HepG2 (cell line): Measurements from ENCODE around the gene SHISA4. TPM values are rescaled to one million over a fixed set of nuclear protein-coding genes. Genes with fewer than 3 reads are reported as not detected.

Source experiments
- FOXK1 ChIP-seq: sonication (generic); formaldehyde crosslinking; IDR thresholded peaks from 2 replicates; pipeline ENCODE4 v1.4.0; 2020; ENCODE audit warnings: low read depth, missing genetic modification reagents, borderline replicate concordance
- GFI1 ChIP-seq: sonication (generic); formaldehyde crosslinking; IDR thresholded peaks from 2 replicates; pipeline ENCODE4 v1.5.0; 2020; ENCODE audit warnings: missing genetic modification reagents, mild to moderate bottlenecking, borderline replicate concordance
- HNF4A ChIP-seq: sonication (generic); formaldehyde crosslinking; IDR thresholded peaks from 2 replicates; pipeline ENCODE4 v1.4.0; 2020; ENCODE audit warnings: missing genetic modification reagents
- KLF15 ChIP-seq: sonication (generic); formaldehyde crosslinking; IDR thresholded peaks from 2 replicates; pipeline ENCODE4 v1.8.1; 2023; ENCODE audit warnings: borderline replicate concordance, mild to moderate bottlenecking, inconsistent platforms, missing genetic modification reagents, mixed read lengths
- MEIS2 ChIP-seq: sonication (generic); formaldehyde crosslinking; IDR thresholded peaks from 2 replicates; pipeline ENCODE4 v1.9.0; 2021; ENCODE audit warnings: mild to moderate bottlenecking, missing genetic modification reagents
- ONECUT2 ChIP-seq: sonication (generic); formaldehyde crosslinking; IDR thresholded peaks from 2 replicates; pipeline ENCODE4 v1.4.0; 2020; ENCODE audit warnings: missing genetic modification reagents
- PAXIP1 ChIP-seq: sonication (generic); formaldehyde crosslinking; conservative IDR thresholded peaks from 2 replicates; pipeline ENCODE4 v1.4.0; 2020; ENCODE audit warnings: mild to moderate bottlenecking, missing genetic modification reagents, moderate library complexity
- POLR2AphosphoS5 ChIP-seq: IDR thresholded peaks from 2 replicates; pipeline ENCODE4 v1.6.1; 2012; ENCODE audit warnings: low read depth, low read length
- SOX6 ChIP-seq, 2 experiments: fragments of 450-650 bp in 1 of 2; sonication (generic) in 1 of 2; formaldehyde crosslinking in 1 of 2; IDR thresholded peaks; 2 replicates each; pipeline versions ENCODE4 v1.4.0 to v1.6.1; 2017 to 2020; ENCODE audit warnings: antibody characterized with exemption in 1 of 2, mild to moderate bottlenecking in 1 of 2, missing genetic modification reagents in 1 of 2
- TGIF2 ChIP-seq: IDR thresholded peaks from 2 replicates; pipeline ENCODE4 v1.6.1; 2016; ENCODE audit warnings: control low read depth, missing compliant biosample characterization
- ZBTB38 ChIP-seq: sonication (generic); formaldehyde crosslinking; IDR thresholded peaks from 2 replicates; pipeline ENCODE4 v1.5.1; 2020; ENCODE audit warnings: mild to moderate bottlenecking, missing genetic modification reagents
- ZNF230 ChIP-seq: sonication (generic); formaldehyde crosslinking; IDR thresholded peaks from 2 replicates; pipeline ENCODE4 v1.4.0; 2020; ENCODE audit warnings: mild to moderate bottlenecking, missing genetic modification reagents
- ZNF3 ChIP-seq: IDR thresholded peaks from 2 replicates; pipeline ENCODE4 v1.7.0; 2017; ENCODE audit warnings: inconsistent platforms
- ZNF451 ChIP-seq: sonication (generic); formaldehyde crosslinking; IDR thresholded peaks from 2 replicates; pipeline ENCODE4 v1.5.0; 2020; ENCODE audit warnings: mild to moderate bottlenecking, missing genetic modification reagents
- ZNF496 ChIP-seq: sonication (generic); formaldehyde crosslinking; IDR thresholded peaks from 2 replicates; pipeline ENCODE4 v1.8.1; 2023; ENCODE audit warnings: mild to moderate bottlenecking, moderate library complexity, missing genetic modification reagents; ENCODE audit not compliant: insufficient replicate concordance
- polyA plus RNA-seq, 8 experiments: library from polyadenylated mRNA; depleted of rRNA in 3 of 8; stranded (reverse) in 7 of 8; unstranded in 1 of 8; fragments of >200 nt; fragmentation: Illumina TruSeq in 4 of 8; extraction: Trizol in 4 of 8; gene quantifications; 2 replicates each; pipeline versions ENCODE4 v1.2.1 to v1.2.3, GENCODE V29; 2011 to 2016; ENCODE audit warnings: low read depth in 4 of 8, missing spikeins in 1 of 8, mixed read lengths in 1 of 8; ENCODE audit not compliant: insufficient read depth in 1 of 8
- total RNA-seq, 5 experiments: library from RNA; depleted of rRNA; stranded (reverse); fragments of >200 nt; fragmentation: Illumina TruSeq; extraction: Trizol; gene quantifications; 2 replicates each; pipeline ENCODE4 v1.2.3, GENCODE V29; 2016; ENCODE audit warnings: low read depth in 1 of 5
- TF ChIP-seq, protein P1 (sequence below): sonication (generic); formaldehyde crosslinking; IDR thresholded peaks from 2 replicates; pipeline ENCODE4 v1.4.0; 2020; ENCODE audit warnings: missing genetic modification reagents
- TF ChIP-seq, protein P2 (sequence below): IDR thresholded peaks from 2 replicates; pipeline ENCODE4 v1.6.1; 2016; ENCODE audit warnings: low read depth

The SHISA4 gene
- total and polyA plus RNA-seq, 2 of the 13 experiments (the other 11 are each of a cell fraction or from before 2014, with no cell fraction given): 0.51 to 1.0 TPM

- TF ChIP-seq ONECUT2 (no peak), ZNF3 (CRISPR knock-in tag) (no peak), FOXK1 (CRISPR knock-in tag) (no peak), ZBTB38 (peak; percentile 57; the same call in 1 of the 2 replicates), GFI1 (no peak), KLF15 (CRISPR knock-in tag) (no peak), MEIS2 (CRISPR knock-in tag) (no peak), ZNF230 (CRISPR knock-in tag) (no peak), ZNF451 (no peak), HNF4A (CRISPR knock-in tag) (peak; percentile 48), POLR2AphosphoS5 (no peak), PAXIP1 (peak; percentile 54), SOX6 (IDR thresholded peaks at IDR 0.05) (no peak), SOX6 (CRISPR knock-in tag; IDR thresholded peaks at IDR 0.05) (peak; percentile 52; the same call in 1 of the 2 replicates), ZNF496 (no peak), TGIF2 (CRISPR knock-in tag) (no peak)
- TF ChIP-seq, protein P1, sequence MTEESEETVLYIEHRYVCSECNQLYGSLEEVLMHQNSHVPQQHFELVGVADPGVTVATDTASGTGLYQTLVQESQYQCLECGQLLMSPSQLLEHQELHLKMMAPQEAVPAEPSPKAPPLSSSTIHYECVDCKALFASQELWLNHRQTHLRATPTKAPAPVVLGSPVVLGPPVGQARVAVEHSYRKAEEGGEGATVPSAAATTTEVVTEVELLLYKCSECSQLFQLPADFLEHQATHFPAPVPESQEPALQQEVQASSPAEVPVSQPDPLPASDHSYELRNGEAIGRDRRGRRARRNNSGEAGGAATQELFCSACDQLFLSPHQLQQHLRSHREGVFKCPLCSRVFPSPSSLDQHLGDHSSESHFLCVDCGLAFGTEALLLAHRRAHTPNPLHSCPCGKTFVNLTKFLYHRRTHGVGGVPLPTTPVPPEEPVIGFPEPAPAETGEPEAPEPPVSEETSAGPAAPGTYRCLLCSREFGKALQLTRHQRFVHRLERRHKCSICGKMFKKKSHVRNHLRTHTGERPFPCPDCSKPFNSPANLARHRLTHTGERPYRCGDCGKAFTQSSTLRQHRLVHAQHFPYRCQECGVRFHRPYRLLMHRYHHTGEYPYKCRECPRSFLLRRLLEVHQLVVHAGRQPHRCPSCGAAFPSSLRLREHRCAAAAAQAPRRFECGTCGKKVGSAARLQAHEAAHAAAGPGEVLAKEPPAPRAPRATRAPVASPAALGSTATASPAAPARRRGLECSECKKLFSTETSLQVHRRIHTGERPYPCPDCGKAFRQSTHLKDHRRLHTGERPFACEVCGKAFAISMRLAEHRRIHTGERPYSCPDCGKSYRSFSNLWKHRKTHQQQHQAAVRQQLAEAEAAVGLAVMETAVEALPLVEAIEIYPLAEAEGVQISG (CRISPR knock-in tag): no peak
- TF ChIP-seq, protein P2, sequence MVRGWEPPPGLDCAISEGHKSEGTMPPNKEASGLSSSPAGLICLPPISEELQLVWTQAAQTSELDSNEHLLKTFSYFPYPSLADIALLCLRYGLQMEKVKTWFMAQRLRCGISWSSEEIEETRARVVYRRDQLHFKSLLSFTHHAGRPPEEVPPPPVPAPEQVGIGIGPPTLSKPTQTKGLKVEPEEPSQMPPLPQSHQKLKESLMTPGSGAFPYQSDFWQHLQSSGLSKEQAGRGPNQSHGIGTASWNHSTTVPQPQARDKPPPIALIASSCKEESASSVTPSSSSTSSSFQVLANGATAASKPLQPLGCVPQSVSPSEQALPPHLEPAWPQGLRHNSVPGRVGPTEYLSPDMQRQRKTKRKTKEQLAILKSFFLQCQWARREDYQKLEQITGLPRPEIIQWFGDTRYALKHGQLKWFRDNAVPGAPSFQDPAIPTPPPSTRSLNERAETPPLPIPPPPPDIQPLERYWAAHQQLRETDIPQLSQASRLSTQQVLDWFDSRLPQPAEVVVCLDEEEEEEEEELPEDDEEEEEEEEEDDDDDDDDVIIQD (CRISPR knock-in tag): no peak
Measured at GRCh38 chr1:201848230-201848629, 40.5 kb upstream of the SHISA4 start (continued).
